GM11168 (cell line): ENCODE results near the gene AMDHD2.
"Not testable (repeated sequence)": the region's sequence is repeated elsewhere in the genome, so short reads cannot be mapped to it uniquely, and the experiment has no call there.

Source experiments
- in situ Hi-C: fragments of 300-500 bp; cut with MboI; formaldehyde crosslinking; loops from one replicate; pipeline ENCODE4 v1.12.0; 2022; ENCODE audit warnings: low sequenced_read_pairs; ENCODE audit not compliant: unreplicated experiment

Gene AMDHD2

DNA sequence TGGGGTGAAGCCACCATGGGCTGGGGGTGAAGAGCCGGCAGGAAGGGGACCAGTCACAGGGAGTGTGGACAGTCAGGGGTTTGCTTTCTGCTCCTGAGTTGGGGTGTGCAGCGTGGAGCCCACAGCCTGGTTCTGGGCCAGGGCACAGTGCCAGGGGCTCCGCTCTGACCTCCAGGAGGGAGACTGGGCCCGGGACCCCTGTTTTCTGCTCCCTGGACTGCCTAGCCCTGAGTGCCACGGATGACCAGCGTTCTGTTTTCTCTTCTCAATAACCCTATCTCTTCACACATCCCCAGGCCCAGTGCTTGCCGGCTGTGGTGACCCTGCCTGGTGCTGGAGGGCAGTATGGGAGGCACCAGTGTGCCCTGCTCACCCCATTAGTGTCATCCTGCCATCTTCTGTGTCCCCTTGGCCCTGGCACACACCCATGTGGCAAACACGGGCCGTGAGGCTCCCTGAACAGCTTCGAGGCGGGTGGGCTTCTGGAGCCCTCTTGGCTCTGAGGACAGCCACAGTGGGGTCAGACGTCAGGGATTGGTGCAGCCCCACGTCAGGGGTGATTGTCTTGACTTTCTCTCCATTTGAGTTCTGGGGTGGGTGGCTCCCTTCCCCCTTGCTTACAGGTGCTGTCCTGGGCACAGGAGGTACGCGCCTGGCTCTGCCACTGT, 9.9 kb downstream of the AMDHD2 start:
- in situ Hi-C loops = no loop called here

DNA sequence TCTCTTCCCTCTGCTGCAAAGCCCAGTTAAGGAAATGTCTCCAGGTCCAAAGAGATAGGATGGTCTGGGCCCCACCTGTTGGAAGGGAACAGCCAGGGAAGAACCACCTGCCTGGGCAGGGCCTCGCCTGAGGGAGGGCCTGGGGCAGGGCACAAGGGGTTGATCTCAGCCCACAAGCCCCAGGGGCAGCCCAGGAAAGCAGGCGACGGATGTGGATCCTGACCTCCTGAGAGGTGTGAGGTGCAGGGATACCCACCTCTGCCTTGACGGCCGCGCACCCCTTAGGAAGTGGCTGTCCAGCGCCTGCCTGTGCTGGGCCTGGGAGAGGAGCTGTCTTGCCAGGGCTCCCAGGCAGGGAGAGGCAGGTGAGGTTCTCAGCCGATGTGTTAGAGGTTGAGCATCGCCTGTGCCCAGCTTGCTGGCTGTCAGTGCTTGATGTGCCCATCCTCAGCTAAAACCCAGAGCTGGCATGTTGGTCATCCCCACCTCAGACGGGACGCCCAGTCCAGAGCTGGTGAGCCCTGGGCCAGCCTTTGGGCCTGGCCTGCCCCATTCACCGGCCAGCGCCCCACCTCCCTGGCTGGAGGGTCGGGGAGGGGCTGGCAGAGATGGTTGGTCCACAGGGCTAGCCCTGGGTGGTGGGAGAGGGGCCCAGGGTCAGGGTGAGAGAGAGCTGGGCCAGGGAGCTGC, 10.6 kb downstream of the AMDHD2 start:
- in situ Hi-C loops = no loop called here

DNA sequence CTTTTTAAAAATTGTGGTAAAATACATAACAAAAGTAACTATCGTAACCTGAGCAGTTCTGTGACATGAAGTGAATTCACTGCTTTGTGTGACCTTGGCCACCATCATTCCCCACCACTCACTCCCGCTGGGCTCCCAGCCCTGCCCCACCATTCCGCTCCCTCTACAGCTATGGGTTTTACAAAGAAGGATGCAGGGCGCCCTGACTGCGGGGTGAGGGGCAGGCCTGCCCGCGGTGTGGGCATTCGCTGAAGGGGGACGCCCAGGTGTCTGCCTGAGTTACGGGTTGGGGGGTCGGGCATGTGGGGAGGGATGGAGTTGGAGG, 11.2 kb downstream of the AMDHD2 start, which contains the start of gene CEMP1:
Gene CEMP1, minus strand, starts transcription at position 38 of the 325 bp plus-strand sequence. CDS start 335 bp downstream, outside the sequence.
- in situ Hi-C loops = no loop called here

DNA sequence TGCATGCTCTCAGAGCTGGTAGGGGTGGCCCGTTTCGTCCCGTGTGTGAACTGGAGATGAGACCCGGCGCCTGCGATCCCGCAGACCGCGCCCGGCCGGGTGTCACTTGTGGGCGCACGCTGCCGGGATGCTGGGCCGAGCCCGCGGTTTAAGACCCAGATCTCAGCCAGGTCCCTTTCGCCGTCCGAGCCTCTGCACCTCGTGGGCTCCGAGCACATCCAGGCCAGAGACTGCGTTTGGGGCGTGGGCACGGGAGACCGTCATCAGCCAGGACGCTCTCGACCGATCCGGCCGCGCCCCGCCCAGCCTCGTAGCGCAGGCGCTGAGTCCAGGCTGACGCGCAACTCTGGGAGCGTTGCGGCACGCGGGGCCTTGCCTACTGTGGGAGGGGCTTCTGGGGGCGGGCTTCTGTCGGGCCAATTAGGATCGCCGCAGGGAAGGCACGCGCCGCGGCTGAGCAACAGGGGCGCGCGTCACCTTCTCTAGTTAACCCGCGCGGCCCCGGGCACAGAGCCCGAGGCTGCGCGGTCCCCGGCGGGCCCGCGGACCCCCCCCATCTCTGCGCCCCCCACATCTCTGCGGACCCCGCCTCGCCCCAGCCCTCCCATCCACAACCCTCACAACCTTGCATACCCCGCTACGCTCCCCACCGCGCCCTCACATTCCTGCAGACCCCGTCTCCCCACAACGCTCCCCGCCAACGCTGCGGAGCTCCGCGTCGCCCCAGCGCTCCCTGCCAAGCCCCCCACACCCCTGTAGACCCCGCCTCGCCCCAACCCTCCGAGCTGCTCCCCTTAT, 11.7 kb downstream of the AMDHD2 start:
- in situ Hi-C loops = no loop called here

DNA sequence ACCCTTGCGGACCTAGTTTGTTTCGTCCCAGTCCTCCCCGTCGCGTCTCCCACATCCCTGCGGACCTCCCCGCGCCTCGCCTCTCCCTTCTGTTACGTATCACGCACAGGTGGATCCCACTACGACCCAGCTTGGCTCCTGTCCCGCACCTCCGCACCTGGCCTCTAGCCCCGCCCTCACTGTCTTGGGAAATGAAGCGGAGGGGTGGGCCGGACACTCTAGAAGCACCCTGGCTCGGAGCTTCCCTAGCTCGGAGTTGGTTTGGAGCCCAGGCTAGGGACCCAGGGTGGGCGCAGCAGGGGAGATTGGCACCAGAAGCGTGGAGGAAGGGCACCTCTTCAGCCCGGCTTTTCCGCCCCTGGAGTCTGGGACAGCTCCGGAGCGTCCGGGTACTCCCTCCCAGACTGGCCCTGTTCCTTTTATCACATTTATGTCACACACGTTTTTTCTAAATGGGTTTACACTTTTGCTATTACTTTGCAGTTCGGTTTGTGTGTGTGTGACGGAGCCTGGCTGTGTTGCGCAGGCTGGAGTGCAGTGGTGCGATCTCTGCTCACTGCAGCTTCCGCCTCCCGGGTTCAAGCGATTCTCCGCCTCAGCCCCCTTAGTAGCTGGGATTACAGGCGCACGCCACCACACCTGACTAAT, 12.4 kb downstream of the AMDHD2 start:
- in situ Hi-C loops = no loop called here

DNA sequence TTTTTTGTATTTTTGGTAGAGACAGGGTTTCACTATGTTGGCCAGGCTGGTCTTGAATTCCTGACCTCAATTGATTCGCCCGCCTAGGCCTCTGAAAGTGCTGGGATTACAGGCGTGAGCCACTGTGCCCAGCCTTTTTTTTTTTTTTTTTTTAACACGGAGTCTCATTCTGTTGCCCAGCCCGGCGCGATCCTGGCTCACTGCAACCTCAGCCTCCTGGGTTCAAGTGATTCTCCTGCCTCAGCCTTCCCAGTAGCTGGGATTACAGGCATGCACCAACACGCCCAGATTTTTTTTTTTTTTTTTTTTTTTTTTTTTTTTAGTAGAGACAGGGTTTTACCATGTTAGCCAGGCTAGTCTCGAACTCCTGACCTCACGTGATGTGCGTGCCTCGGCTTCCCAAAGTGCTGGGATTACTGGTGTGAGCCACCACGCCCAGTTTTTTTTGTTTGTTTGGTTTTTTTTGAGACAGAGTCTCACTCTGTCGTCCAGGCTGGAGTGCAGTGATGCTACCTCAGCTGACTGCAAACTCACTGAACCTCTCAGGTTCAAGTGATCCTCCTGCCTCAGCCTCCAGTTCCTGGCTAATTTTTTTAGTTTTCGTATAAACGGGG, 13.1 kb downstream of the AMDHD2 start:
- in situ Hi-C loops = not testable (repeated sequence)

DNA sequence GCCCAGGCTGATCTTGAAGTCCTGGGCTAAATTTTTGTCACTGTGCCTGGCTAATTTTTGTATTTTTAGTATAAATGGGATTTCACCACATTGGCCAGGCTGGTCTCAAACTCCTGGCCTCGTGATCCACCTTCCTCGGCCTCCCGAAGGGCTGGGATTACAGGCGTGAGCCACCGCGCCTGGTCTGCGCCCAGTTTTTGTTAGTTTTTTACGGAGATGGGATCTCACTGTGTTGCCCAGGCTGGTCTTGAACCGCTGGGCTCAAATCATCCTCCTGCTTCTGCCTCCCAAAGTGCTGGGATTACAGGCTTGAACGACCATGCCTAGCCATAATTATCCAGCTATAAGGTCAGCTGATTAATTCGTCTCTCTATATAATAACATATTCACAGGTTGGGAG, 13.7 kb downstream of the AMDHD2 start:
- in situ Hi-C loops = no loop called here

DNA sequence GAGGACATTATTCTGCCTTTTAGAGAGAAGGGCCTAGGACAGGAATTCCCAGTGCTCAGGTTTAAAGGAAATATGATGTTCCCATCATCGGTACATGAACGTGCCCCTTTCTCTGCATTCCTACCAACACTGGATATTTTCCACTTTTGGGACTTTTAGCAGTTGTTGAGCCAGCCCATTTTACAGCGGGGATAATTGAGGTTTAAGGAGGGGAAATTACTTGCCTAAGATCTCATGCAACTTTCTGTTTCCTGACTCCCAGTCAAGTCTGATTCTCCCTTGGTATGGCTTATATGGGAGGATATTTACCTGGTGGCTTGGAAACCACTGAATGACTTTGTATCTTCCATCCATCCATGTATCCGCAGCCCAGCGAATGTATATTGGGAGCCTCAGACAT, 14.2 kb downstream of the AMDHD2 start:
- in situ Hi-C loops = not testable (repeated sequence)

DNA sequence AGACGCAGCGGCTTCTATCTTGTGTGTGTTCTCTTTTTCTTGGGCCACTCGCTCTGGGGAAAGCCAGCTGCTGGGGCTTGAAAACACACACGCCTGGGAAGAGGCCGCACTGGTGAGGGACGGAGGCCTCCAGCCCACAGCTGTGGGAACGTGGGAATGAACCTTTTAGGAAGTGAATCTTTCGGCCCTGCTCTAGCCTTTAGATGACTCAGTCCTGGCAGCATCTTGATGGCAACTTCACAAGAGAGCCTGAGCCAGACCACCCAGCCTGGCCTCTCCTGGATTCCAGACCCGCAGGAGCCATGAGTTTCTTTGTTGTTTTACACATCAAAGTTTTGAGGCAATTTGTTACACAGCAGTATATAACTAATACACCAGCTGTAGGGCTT, 15.4 kb downstream of the AMDHD2 start:
- in situ Hi-C loops = no loop called here

DNA sequence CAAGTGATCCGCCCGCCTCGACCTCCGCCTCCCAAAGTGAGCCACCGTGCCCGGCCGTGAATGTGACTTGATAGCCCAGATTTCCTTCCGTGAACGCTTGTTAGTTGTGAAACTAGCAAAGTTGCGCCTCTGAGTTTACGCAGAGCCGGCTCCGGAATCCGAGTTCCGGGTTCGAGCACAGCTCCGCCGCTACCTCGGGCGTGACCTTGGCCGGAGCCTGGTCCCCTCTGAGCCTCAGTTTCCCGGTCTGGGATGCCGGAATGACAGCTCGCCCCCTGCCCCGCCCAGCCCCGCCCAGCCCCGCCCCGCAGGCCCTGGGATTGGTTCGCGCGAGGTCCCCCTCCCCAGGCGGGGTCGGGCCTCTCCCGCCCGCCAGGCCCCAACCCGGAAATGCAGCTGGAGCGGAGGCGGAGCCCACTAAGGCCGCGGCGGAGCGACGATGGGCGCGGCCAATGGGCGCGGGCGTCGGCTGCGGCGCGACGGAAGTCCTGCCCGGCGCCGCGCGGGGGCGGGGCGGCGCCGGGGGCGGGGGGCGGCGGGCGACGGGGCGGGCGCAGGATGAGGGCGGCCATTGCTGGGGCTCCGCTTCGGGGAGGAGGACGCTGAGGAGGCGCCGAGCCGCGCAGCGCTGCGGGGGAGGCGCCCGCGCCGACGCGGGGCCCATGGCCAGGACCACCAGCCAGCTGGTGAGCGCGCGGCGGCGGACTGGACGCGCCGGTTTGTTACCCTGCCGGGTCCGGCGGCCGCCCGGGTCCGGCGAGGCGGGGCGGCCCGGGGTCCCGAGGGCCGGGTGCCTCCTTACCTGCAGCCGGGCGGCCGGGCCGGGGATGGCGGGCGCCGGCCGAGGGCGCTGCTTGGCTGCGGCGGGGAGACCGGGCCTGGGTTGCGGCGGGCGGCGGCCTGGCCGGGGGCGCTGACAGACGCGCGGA, 17.5 kb downstream of the AMDHD2 start, which contains the start of gene PDPK1:
Gene PDPK1, plus strand, starts transcription at position 571 of the 929 bp plus-strand sequence. Its CDS starts 92 bp downstream, at position 663.
- in situ Hi-C loops = no loop called here

DNA sequence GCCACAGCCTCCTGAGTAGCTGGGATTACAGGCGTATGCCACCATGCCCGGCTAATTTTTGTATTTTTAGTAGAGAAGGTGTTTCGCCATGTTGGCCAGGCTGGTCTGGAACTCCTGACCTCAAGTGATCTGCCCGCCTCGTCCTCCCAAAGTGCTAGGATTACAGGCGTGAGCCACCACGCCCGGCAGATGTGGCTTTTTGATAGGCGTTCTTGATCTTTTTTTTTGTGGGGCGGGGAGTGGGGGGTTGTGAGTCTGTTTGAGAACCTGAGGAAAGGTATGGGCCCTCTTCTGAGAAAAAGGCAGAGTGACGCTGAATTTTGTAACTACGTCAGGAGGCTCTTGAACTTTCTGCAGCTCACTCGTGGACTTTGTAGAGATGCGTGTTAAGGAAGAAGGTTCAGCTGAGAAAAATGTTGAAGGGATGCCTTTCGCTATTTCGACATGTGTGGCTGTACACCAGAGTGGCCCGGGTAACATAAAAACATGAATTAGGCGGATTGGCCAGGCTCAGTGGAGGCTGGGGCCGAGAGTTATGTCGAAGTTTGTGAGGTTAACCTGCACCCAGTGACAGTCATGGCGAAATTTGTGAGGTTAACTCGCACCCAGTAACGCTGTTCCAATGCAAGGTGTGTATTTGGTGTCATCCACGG, 19.1 kb downstream of the AMDHD2 start:
- in situ Hi-C loops = not testable (repeated sequence)

DNA sequence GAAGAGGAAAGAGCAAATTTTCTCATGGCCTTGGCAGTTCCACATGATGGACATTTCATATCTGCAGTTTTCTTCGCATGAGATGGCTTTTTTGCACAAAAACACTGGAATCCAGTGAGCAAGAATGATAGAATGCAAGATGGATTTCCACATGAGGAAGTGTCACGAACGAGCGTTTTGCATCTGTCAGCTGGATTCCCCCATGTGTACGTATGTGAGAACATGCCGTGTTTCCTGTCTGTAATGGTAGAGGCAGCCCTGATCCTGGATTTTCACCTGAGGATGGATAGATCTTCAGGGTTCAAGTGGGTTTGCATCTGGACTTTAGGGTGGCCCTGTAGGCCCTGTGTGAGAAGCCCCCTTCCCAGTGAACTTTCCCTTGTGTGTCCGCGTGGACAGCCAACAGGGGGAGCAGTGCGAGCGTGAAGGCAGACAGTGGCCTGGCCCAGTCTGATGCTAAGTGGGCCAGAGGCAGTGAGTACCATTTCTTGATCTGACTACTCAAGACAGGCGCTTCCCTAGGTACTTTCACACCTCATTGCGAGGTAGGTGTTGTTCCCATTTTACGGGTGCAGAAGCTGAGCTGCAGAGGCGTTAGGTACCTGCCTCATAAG, 19.8 kb downstream of the AMDHD2 start:
- in situ Hi-C loops = loop anchor here (5.0 kb wide), 1 partner anchor 117 kb away; no protein-coding TSS in a partner anchor

DNA sequence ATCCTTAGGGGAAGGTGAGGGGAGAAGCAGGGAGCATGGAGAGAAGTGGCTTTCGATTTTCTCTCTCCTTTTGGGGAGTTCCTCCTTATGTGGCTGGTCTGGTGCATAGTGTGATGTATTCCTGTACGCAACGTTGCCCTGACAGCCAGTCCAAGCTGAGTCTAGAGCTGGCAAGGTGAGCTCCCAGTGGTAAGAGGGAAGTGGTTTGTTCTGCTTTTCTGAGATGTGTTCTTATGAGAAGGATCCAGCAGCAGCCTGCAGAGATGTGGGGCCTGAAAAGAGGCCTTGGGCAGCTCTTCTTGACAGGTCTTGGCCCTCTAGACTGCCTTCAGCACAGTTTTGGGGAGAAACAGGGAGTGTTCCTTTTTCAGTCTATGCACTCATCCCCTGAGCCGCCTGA, 20.7 kb downstream of the AMDHD2 start:
- in situ Hi-C loops = loop anchor here (5.0 kb wide), 1 partner anchor 116 kb away; no protein-coding TSS in a partner anchor

DNA sequence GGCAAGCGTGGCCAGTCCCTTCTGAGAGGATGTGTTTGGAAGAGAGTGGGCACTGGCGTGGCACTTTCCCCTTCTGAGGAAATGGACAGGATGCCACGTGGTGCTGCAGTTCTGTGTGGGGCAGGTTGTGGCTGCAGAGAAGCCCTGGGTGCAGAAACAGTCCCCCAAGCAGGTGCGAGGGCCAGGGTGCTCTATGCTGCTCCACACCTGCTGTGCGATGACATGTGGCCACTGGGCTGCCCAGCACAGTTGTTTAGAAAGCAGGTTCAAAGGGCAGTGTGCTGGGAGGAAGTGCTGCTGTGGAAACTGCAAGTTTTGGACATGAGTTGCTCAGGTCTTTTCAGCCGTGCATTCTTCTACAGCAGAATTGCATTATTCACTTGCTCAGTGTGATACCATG, 21.2 kb downstream of the AMDHD2 start:
- in situ Hi-C loops = loop anchor here (5.0 kb wide), 1 partner anchor 116 kb away; no protein-coding TSS in a partner anchor

DNA sequence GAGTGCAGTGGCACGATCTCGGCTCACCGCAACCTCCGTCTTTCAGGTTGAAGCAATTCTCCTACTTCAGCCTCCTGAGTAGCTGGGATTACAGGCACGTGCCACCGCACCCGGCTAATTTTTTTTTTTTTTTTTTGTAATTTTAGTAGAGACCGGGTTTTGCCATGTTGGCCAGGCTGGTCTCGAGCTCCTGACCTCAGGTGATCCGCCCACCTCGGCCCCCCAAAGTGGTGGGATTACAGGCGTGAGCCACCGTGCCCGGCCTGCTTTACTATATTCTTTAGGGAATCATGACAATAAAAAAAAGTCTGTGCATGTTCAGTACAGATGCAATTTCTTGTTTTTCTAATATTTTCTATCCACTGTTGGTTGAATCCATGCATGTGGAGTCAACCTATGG, 23.6 kb downstream of the AMDHD2 start:
- in situ Hi-C loops = loop anchor here (5.0 kb wide), 1 partner anchor 114 kb away; no protein-coding TSS in a partner anchor

DNA sequence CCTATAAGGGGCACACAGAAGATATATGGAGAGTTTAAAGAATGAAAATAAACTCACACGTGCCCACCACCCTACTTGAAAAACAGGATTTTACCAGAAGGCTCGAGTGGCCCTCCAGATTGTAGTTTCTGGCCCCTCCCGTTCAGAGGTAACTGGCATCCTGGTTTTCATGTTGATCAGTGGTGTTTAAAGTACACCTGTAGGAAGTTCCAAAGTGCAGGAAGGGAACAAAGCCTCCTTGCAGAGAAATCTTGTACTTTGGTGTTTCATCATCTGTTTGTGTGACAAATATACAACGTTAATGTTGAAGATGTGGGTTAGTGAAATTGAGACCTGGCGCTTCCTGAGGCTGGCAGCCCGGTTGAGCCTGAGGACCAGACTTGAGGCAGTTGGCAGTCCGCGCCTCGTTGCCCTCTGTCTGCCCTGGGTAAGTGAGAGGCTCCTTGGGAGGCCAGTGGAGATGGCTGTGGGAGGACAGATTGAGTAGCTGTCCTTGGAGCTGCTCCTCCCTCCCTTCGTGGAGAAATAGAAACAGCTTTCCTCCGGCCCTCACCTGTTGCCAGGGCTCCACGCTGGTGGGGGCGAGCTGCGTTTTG, 30.2 kb downstream of the AMDHD2 start:
- in situ Hi-C loops = not testable (repeated sequence)

DNA sequence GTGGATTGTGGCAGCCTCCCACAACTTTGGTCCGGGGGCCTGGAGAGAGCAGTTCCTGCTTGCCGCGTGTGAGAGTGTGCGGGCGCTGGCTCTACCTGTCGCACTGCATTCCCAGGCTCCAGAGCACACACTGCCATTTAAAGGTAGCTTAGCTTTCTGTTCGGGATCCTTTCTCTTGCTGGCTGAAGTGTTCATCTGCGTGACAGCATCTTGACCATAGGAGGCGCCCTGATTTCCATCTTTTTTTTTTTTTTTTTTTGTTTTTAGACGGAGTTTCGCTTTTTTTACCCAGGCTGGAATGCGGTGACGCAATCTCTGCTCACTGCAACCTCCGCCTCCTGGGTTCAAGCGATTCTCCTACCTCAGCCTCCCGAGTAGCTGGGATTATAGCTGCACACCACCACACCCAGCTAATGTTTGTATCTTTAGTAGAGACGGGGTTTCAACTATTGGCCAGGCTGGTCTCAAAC, 31.3 kb downstream of the AMDHD2 start:
- in situ Hi-C loops = not testable (repeated sequence)
